Mucosa of descending colon (tissue), 3 donors: ENCODE measurements around the gene GKAP1. TPM values are rescaled to one million over a fixed set of nuclear protein-coding genes. Genes with fewer than 3 reads are reported as not detected.

Experiments used
- ATAC-seq: fragments of 200-7000 bp; cut with Tn5 transposase; one replicate; pipeline ENCODE4 v1.9.1; 2020; ENCODE audit warnings: mild to moderate bottlenecking, moderate library complexity
- DNase-seq, 3 donors: peaks; one replicate each; pipeline ENCODE4 v3.0.0-alpha.2; 2020
- H3K36me3 ChIP-seq: fragments of 200-600 bp; one replicate; pipeline ENCODE4 v1.8.0; 2021; ENCODE audit warnings: low read depth, mild to moderate bottlenecking
- H3K4me1 ChIP-seq: fragments of 200-600 bp; one replicate; pipeline ENCODE4 v1.8.0; 2021; ENCODE audit warnings: low read depth, mild to moderate bottlenecking
- H3K4me3 ChIP-seq: fragments of 200-600 bp; one replicate; pipeline ENCODE4 v1.8.0; 2021; ENCODE audit warnings: mild to moderate bottlenecking
- H3K9me3 ChIP-seq: fragments of 200-600 bp; one replicate; pipeline ENCODE4 v1.8.0; 2021; ENCODE audit warnings: mild to moderate bottlenecking
- intact Hi-C, 2 donors: fragments of 100-400 bp; cut with DNase I in 1 of 2; cut with micrococcal nuclease in 1 of 2; formaldehyde crosslinking; loops; one replicate each; pipeline versions ENCODE4 v1.11.0 to v1.11.1; 2022; cut with DNase I, micrococcal nuclease
- total RNA-seq, 3 donors: library from RNA; stranded (reverse); fragmentation: NEBNext Ultra II Directional in 2 of 3; extraction: Animal tissue kit (Norgen Biotek cat#: 25700) in 2 of 3; gene quantifications; one replicate each; pipeline versions ENCODE4 v1.2.1 to v1.2.4, GENCODE V29; 2021 to 2023
- TF ChIP-seq, protein P1 (sequence below): fragments of 200-600 bp; IDR thresholded peaks from one replicate; pipeline ENCODE4 v1.8.0; 2022; ENCODE audit warnings: antibody characterized with exemption, mild to moderate bottlenecking
- donor health status: DM: no; HTN: no; CAD: no; lungs with moderate emphysema.
- donor health status: DM: no; HTN: no; CAD: no.
- donor health status: DM: no; HTN: yes; CAD: no.

GKAP1 gene
- total RNA-seq, 3 donors from 2014 or later, result 3.7 to 17.9 (median 3.9) TPM

DNA sequence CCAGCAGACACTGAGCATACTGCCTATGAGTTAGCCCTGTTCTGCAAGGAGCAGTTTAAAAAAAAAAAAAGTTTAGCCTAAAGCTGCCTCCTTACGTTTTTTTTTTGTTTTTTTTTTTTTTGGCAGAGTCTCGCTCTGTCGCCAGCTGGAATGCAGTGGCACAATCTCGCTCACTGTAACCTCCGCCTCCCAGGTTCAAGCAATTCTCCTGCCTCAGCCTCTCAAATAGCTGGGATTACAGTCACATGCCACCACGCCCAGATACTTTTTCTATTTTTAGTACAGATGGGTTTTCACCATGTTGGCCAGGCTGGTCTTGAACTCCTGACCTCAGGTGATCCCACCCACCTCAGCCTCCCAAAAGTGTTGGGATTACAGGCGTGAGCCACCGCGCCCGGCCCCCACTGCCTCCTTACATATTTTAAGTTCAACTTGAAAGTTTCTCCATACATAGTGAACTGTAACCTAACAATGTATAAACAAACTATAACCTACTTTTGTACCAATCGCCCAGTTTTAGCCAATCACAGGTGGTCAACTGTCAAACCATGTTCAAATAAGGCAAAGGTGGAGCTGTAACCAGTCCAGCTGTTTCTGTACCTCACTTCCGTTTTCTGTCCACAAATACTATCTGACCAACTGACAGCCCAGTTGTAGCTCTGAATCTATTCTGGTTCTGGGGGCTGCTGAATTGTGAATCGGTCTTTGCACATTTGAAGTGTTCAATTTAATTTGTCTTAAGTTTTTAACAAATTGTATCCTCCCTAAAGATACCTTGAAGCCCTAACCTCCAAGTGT lies 17.1 kb downstream of the GKAP1 start:
- DNase-seq (no peak), ATAC-seq (no peak)
- intact Hi-C loops, result no loop called here
- Histone ChIP-seq H3K9me3 (no peaks in the 10 kb centered on the region), H3K4me3 (no peak overlapping the region), H3K4me1 (no peaks in the 10 kb centered on the region), H3K36me3 (no peaks in the 10 kb centered on the region)
- TF ChIP-seq, protein P1, sequence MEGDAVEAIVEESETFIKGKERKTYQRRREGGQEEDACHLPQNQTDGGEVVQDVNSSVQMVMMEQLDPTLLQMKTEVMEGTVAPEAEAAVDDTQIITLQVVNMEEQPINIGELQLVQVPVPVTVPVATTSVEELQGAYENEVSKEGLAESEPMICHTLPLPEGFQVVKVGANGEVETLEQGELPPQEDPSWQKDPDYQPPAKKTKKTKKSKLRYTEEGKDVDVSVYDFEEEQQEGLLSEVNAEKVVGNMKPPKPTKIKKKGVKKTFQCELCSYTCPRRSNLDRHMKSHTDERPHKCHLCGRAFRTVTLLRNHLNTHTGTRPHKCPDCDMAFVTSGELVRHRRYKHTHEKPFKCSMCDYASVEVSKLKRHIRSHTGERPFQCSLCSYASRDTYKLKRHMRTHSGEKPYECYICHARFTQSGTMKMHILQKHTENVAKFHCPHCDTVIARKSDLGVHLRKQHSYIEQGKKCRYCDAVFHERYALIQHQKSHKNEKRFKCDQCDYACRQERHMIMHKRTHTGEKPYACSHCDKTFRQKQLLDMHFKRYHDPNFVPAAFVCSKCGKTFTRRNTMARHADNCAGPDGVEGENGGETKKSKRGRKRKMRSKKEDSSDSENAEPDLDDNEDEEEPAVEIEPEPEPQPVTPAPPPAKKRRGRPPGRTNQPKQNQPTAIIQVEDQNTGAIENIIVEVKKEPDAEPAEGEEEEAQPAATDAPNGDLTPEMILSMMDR, result no peak

DNA sequence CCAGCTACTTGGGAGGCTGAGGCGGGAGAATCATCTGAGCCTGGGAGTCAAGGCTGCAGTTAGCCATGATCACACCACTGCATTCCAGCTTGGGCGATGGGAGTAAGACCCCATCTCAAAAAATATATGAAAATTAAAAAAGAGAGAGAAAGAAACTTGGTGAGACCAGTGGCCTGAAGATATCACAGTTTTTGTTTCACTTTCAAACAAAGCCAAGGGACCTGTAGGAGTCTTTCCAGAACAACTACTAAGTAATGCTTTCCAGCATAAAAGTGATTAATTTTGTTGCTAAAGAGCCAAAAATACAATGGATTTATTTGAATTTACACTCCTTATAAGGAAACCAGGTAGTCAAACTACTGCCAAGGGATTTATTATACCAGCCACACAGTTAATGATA lies 23.5 kb downstream of the GKAP1 start:
- Histone ChIP-seq H3K4me3 (no peak overlapping the region), H3K36me3 (no peaks in the 10 kb centered on the region), H3K9me3 (no peaks in the 10 kb centered on the region), H3K4me1 (no peaks in the 10 kb centered on the region)
- ATAC-seq (no peak), DNase-seq (no peak)
- TF ChIP-seq, protein P1, result no peak
- intact Hi-C loops, result no loop called here

DNA sequence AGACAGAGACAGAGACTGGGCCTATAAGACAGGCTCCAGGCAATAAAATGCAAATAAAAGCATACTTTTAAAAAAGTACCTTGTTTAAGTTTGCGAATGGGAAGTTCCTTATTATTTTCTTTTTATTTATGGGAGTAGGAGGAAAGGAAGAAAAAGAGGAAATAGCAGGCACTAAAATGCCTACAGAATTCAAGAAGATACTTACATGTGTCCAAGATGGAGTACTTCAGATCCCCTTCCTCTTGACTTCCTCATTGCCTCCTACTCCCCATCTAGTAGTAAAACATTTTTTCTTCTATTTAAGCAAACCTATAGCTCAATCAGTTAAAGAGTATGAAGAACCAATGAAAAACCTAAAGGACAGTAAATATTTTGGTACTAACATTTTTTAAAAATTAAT lies 24.8 kb downstream of the GKAP1 start:
- no peak for DNase-seq
- intact Hi-C loops, result no loop called here
- no peak for ATAC-seq
- Histone ChIP-seq H3K9me3 (no peaks in the 10 kb centered on the region), H3K36me3 (no peaks in the 10 kb centered on the region), H3K4me1 (no peaks in the 10 kb centered on the region), H3K4me3 (no peak overlapping the region)
- TF ChIP-seq, protein P1, result no peak

DNA sequence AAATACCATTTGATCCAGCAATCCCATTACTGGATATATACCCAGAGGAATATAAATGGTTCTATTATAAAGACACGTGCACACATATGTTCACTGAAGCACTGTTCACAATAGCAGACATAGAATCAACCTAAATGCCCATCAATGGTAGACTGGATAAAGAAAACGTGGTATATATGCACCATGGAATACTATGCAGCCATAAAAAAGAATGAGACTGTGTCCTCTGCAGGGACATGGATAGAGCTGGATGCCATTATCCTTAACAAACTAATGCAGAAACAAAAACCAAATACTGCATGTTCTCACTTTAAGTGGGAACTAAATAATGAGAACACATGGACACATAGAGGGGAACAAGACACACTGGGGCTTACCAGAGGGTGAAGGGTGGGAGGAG lies 39.4 kb downstream of the GKAP1 start:
- intact Hi-C loops, result no loop called here
- no peak for DNase-seq
- Histone ChIP-seq H3K4me3 (no peak overlapping the region), H3K9me3 (no peaks in the 10 kb centered on the region), H3K4me1 (no peaks in the 10 kb centered on the region), H3K36me3 (no peaks in the 10 kb centered on the region)
- TF ChIP-seq, protein P1, result no peak
- ATAC-seq, result no peak

DNA sequence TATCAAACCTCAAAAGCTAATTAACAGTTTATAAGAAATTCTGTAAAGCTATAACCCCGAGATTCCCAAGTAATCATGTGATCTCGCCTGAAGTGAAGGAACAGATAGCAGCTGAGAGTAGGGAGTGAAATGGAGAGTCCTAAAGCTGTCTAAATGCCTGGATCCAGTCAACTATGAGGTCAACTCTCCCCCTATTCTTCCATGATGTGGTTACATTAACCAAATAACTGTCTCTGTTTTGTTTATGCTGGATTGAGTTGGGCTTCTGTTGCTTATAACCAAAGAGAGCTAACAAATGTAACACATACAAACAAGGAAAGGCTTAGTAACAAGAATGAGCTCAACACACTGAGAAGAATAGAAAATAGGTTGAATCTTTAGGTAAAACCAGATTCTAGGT lies 41.6 kb downstream of the GKAP1 start:
- H3K4me3 ChIP-seq, result no peak overlapping the region
- intact Hi-C loops, result no loop called here
- no peak for ATAC-seq
- H3K4me1 ChIP-seq, result no peaks in the 10 kb centered on the region
- DNase-seq, result no peak
- no peaks in the 10 kb centered on the region for H3K9me3 ChIP-seq
- TF ChIP-seq, protein P1, result no peak
- H3K36me3 ChIP-seq, result no peaks in the 10 kb centered on the region
